ENCODE measurements around the gene INTS4.
"Not testable (repeated sequence)": the region's sequence is repeated elsewhere in the genome, so short reads cannot be mapped to it uniquely, and the experiment has no call there.

INTS4 gene

DNA sequence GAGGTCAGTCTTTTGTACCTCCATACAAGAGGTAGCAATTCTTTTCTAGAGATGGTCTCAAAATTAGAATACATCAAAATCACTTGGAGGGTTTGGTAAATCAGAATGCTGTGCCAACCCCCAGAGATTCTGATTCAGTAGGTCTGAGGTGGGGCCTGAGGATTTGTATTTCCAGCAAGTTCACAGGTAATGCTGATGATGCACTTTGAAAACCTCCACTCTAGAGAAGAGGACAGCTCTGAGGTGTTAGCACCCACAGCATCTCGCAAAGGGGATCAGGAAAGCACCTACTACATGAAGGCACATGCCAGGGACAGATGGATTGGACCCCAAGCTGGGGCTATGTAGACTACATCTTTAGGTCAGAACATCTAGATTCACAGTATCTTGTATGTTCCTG lies 21.4 kb upstream of the INTS4 start:
- no peak for ATAC-seq
- TF ChIP-seq ZNF8 (CRISPR knock-in tag; IDR thresholded peaks at IDR 0.05) (no peak), ISL1 (CRISPR knock-in tag; IDR thresholded peaks at IDR 0.05) (no peak), SNAI2 (CRISPR knock-in tag; IDR thresholded peaks at IDR 0.05) (no peak), OSR1 (CRISPR knock-in tag; IDR thresholded peaks at IDR 0.05) (no peak), ZC3H10 (CRISPR knock-in tag; IDR thresholded peaks at IDR 0.05) (no peak), TOX (CRISPR knock-in tag; IDR thresholded peaks at IDR 0.05; ENCODE audit: borderline replicate concordance) (no peak), ZNF70 (CRISPR knock-in tag; IDR thresholded peaks at IDR 0.05) (no peak)

- ATAC-seq, result not testable (repeated sequence)
These were observed 20.6 kb upstream of the INTS4 start for GRCh38 chr11:78014937-78015520.

DNA sequence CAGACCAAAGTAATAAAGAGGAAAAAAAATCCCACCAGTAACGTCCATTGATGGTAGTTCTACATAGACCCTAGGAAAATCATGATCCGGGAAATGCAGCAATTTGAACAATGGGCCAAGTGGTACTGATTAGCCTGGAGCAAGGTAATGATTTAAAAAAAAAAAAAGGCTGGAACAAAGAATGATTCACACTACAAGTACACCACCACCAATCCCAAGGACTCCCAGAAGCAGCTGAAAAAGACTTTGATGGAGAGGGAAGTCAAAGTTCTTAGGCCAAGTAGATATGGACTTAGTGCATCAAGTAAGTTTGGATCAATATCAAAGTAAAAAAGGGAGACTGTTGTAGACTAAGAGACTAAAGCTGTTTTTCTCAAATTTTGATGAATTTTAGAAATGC lies 16.8 kb upstream of the INTS4 start:
- no peak for ATAC-seq

GRCh38 chr11:78010755-78011154 lies 16.3 kb upstream of the INTS4 start:
- no peak for ATAC-seq
- TF ChIP-seq RARB (CRISPR knock-in tag; IDR thresholded peaks at IDR 0.05) (no peak), CSRNP3 (CRISPR knock-in tag; IDR thresholded peaks at IDR 0.05) (no peak), SNAI2 (CRISPR knock-in tag; IDR thresholded peaks at IDR 0.05) (no peak), ZC3H10 (CRISPR knock-in tag; IDR thresholded peaks at IDR 0.05) (no peak), TSHZ2 (CRISPR knock-in tag; IDR thresholded peaks at IDR 0.05) (no peak), ZNF8 (CRISPR knock-in tag; IDR thresholded peaks at IDR 0.05) (no peak), ISL1 (CRISPR knock-in tag; IDR thresholded peaks at IDR 0.05) (no peak), BACH2 (CRISPR knock-in tag; IDR thresholded peaks at IDR 0.05; ENCODE audit: borderline replicate concordance) (no peak), TOX (CRISPR knock-in tag; IDR thresholded peaks at IDR 0.05; ENCODE audit: borderline replicate concordance) (no peak), CSDC2 (CRISPR knock-in tag; IDR thresholded peaks at IDR 0.05) (no peak), ZNF565 (CRISPR knock-in tag; conservative IDR thresholded peaks at IDR 0.05; ENCODE audit: low read depth) (no peak), OSR1 (CRISPR knock-in tag; IDR thresholded peaks at IDR 0.05) (no peak), ZFP3 (CRISPR knock-in tag; IDR thresholded peaks at IDR 0.05) (no peak)
- TF ChIP-seq, protein P1, sequence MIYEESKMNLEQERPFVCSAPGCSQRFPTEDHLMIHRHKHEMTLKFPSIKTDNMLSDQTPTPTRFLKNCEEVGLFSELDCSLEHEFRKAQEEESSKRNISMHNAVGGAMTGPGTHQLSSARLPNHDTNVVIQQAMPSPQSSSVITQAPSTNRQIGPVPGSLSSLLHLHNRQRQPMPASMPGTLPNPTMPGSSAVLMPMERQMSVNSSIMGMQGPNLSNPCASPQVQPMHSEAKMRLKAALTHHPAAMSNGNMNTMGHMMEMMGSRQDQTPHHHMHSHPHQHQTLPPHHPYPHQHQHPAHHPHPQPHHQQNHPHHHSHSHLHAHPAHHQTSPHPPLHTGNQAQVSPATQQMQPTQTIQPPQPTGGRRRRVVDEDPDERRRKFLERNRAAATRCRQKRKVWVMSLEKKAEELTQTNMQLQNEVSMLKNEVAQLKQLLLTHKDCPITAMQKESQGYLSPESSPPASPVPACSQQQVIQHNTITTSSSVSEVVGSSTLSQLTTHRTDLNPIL (CRISPR knock-in tag; IDR thresholded peaks at IDR 0.05; ENCODE audit: low read depth), result no peak

More for the DNA sequence above, 16.8 kb upstream of the INTS4 start:
- TF ChIP-seq CSRNP3 (CRISPR knock-in tag; IDR thresholded peaks at IDR 0.05) (no peak), TSHZ2 (CRISPR knock-in tag; IDR thresholded peaks at IDR 0.05) (no peak), BACH2 (CRISPR knock-in tag; IDR thresholded peaks at IDR 0.05; ENCODE audit: borderline replicate concordance) (no peak), ZC3H10 (CRISPR knock-in tag; IDR thresholded peaks at IDR 0.05) (no peak), PPARA (CRISPR knock-in tag; IDR thresholded peaks at IDR 0.05; ENCODE audit: borderline replicate concordance) (no peak), ZFP30 (CRISPR knock-in tag; IDR thresholded peaks at IDR 0.05) (no peak), TCF4 (CRISPR knock-in tag; IDR thresholded peaks at IDR 0.05; ENCODE audit: borderline replicate concordance) (no peak), TOX (CRISPR knock-in tag; IDR thresholded peaks at IDR 0.05; ENCODE audit: borderline replicate concordance) (no peak), ZNF8 (CRISPR knock-in tag; IDR thresholded peaks at IDR 0.05) (no peak)
- TF ChIP-seq, protein P1 (CRISPR knock-in tag; IDR thresholded peaks at IDR 0.05; ENCODE audit: low read depth), result no peak
